ENCODE results near the gene ACE2.

GRCh38 chrX:15607067-15607466, 6.3 kb upstream of the ACE2 start:
- no peak for TF ChIP-seq RAD21 (conservative IDR thresholded peaks at IDR 0.05)
- TF ChIP-seq, protein P1, sequence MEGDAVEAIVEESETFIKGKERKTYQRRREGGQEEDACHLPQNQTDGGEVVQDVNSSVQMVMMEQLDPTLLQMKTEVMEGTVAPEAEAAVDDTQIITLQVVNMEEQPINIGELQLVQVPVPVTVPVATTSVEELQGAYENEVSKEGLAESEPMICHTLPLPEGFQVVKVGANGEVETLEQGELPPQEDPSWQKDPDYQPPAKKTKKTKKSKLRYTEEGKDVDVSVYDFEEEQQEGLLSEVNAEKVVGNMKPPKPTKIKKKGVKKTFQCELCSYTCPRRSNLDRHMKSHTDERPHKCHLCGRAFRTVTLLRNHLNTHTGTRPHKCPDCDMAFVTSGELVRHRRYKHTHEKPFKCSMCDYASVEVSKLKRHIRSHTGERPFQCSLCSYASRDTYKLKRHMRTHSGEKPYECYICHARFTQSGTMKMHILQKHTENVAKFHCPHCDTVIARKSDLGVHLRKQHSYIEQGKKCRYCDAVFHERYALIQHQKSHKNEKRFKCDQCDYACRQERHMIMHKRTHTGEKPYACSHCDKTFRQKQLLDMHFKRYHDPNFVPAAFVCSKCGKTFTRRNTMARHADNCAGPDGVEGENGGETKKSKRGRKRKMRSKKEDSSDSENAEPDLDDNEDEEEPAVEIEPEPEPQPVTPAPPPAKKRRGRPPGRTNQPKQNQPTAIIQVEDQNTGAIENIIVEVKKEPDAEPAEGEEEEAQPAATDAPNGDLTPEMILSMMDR (IDR thresholded peaks at IDR 0.05; ENCODE audit: poor library complexity, severe bottlenecking), result no peak
- TF ChIP-seq EZH2 (IDR thresholded peaks at IDR 0.05; ENCODE audit: borderline replicate concordance, insufficient read depth, low read length, poor library complexity, severe bottlenecking), result no peak
- no peak for TF ChIP-seq POLR2AphosphoS5 (IDR thresholded peaks at IDR 0.05)
- TF ChIP-seq REST (IDR thresholded peaks at IDR 0.05; ENCODE audit: borderline replicate concordance), result no peak
- no peak for TF ChIP-seq MXI1 (conservative IDR thresholded peaks at IDR 0.05; ENCODE audit: poor library complexity, severe bottlenecking)
- no peak for TF ChIP-seq SMC3 (conservative IDR thresholded peaks at IDR 0.05; ENCODE audit: poor library complexity)
- TF ChIP-seq TAF1 (IDR thresholded peaks at IDR 0.05; ENCODE audit: low read depth), result no peak
- no peak for TF ChIP-seq EP300 (conservative IDR thresholded peaks at IDR 0.05; ENCODE audit: poor library complexity, severe bottlenecking)

All from neural cell (in vitro differentiated cells).